Measurements from ENCODE around the gene PCDHB7.

GRCh38 chr5:141150224-141150992, 22.0 kb upstream of the PCDHB7 start:
- TF ChIP-seq, protein P1, sequence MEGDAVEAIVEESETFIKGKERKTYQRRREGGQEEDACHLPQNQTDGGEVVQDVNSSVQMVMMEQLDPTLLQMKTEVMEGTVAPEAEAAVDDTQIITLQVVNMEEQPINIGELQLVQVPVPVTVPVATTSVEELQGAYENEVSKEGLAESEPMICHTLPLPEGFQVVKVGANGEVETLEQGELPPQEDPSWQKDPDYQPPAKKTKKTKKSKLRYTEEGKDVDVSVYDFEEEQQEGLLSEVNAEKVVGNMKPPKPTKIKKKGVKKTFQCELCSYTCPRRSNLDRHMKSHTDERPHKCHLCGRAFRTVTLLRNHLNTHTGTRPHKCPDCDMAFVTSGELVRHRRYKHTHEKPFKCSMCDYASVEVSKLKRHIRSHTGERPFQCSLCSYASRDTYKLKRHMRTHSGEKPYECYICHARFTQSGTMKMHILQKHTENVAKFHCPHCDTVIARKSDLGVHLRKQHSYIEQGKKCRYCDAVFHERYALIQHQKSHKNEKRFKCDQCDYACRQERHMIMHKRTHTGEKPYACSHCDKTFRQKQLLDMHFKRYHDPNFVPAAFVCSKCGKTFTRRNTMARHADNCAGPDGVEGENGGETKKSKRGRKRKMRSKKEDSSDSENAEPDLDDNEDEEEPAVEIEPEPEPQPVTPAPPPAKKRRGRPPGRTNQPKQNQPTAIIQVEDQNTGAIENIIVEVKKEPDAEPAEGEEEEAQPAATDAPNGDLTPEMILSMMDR (IDR thresholded peaks at IDR 0.05), result no peak
- TF ChIP-seq EZH2phosphoT487 (IDR thresholded peaks at IDR 0.05), result no peak
- TF ChIP-seq EZH2 (IDR thresholded peaks at IDR 0.05), result no peak
